Astrocyte of the spinal cord (primary cell): ENCODE data around the gene JAK2.
"Not testable (repeated sequence)": the region's sequence is repeated elsewhere in the genome, so short reads cannot be mapped to it uniquely, and the experiment has no call there.

Source experiments
- DNase-seq: peaks from one replicate; pipeline ENCODE4 v3.0.0; 2011; ENCODE audit warnings: low read depth, low spot score
- H3K4me3 ChIP-seq: 2 replicates; pipeline ENCODE4 v1.5.1; 2011; ENCODE audit warnings: low read depth, mild to moderate bottlenecking, low read length, moderate library complexity
- CTCF ChIP-seq: IDR thresholded peaks from 2 replicates; pipeline ENCODE4 v1.5.1; 2012; ENCODE audit warnings: low read depth, mild to moderate bottlenecking, low read length, inconsistent platforms
- in situ Hi-C: cut with HindIII; loops from 2 replicates; pipeline ENCODE4 v1.10.0; 2017; ENCODE audit warnings: low sequenced_read_pairs

JAK2 gene

GRCh38 chr9:5025416-5025815 is 40.3 kb downstream of the JAK2 start:
- no peak overlapping the region for H3K4me3 ChIP-seq
- TF ChIP-seq CTCF = no peak
- in situ Hi-C loops = no loop called here
- DNase-seq = no peak

- in situ Hi-C loops = not testable (repeated sequence)
Measured at GRCh38 chr9:5031941-5032340, 46.9 kb downstream of the JAK2 start.

GRCh38 chr9:5040730-5041389 is 55.8 kb downstream of the JAK2 start:
- no peak for TF ChIP-seq CTCF
- no peak overlapping the region for H3K4me3 ChIP-seq
- DNase-seq = no peak
- in situ Hi-C loops = no loop called here

More at GRCh38 chr9:5031941-5032340, 46.9 kb downstream of the JAK2 start:
- DNase-seq, H3K4me3 ChIP-seq: not testable (repeated sequence)

- DNase-seq = no peak
- no peak overlapping the region for H3K4me3 ChIP-seq
- no peak for TF ChIP-seq CTCF
- in situ Hi-C loops = no loop called here
Measured at GRCh38 chr9:5041390-5042115, 56.5 kb downstream of the JAK2 start.

- TF ChIP-seq CTCF = no peak
- in situ Hi-C loops = no loop called here
- no peak overlapping the region for H3K4me3 ChIP-seq
- DNase-seq = no peak
Measured at GRCh38 chr9:5042661-5043178, 57.6 kb downstream of the JAK2 start.

- no peak for DNase-seq
- H3K4me3 ChIP-seq = no peak overlapping the region
- in situ Hi-C loops = no loop called here
- no peak for TF ChIP-seq CTCF
Measured at GRCh38 chr9:5043381-5043780, 58.3 kb downstream of the JAK2 start.

GRCh38 chr9:5044160-5044559 is 59.1 kb downstream of the JAK2 start:
- DNase-seq = no peak
- H3K4me3 ChIP-seq = no peak overlapping the region
- in situ Hi-C loops = no loop called here
- no peak for TF ChIP-seq CTCF
